D341Med (cell line): ENCODE results near the gene GNL3.
A peak's percentile ranks its signal among the peaks of the same experiment; 100 is the strongest.

ENCODE experiments used
- DNase-seq: peaks from one replicate; pipeline ENCODE4 v3.0.0; 2012; ENCODE audit warnings: low spot score

The GNL3 gene

GRCh38 chr3:52689151-52689550 lies 3.3 kb downstream of the GNL3 start:
- no peak for DNase-seq

- DNase-seq = no peak
Measured at GRCh38 chr3:52690560-52690959, 4.7 kb downstream of the GNL3 start.

GRCh38 chr3:52693071-52693470 lies 7.2 kb downstream of the GNL3 start:
- no peak for DNase-seq

- no peak for DNase-seq
Measured at GRCh38 chr3:52694528-52695189, 8.8 kb downstream of the GNL3 start.

GRCh38 chr3:52695798-52696671 lies 10.2 kb downstream of the GNL3 start:
- no peak for DNase-seq

GRCh38 chr3:52696830-52697631 lies 11.2 kb downstream of the GNL3 start:
- no peak for DNase-seq

GRCh38 chr3:52697632-52697965 lies 11.8 kb downstream of the GNL3 start:
- no peak for DNase-seq

DNA sequence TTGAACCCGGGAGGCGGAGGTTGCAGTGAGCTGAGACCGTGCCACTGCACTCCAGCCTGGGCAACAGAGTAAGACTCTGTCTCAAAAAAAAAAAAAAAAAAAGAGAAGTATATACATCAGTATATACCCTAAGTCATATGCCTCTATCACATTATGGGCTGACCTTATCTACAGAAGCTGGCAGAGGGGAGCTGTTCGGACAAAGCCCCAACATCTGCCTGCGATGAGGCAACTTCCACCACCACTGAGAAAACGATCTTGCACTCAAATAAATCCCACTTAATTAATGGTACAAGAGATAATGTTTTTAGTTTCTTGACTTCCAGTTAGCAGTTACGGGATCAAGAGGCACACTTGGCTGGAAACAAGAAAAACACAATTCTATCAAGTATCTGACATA lies 17.5 kb downstream of the GNL3 start:
- no peak for DNase-seq

DNA sequence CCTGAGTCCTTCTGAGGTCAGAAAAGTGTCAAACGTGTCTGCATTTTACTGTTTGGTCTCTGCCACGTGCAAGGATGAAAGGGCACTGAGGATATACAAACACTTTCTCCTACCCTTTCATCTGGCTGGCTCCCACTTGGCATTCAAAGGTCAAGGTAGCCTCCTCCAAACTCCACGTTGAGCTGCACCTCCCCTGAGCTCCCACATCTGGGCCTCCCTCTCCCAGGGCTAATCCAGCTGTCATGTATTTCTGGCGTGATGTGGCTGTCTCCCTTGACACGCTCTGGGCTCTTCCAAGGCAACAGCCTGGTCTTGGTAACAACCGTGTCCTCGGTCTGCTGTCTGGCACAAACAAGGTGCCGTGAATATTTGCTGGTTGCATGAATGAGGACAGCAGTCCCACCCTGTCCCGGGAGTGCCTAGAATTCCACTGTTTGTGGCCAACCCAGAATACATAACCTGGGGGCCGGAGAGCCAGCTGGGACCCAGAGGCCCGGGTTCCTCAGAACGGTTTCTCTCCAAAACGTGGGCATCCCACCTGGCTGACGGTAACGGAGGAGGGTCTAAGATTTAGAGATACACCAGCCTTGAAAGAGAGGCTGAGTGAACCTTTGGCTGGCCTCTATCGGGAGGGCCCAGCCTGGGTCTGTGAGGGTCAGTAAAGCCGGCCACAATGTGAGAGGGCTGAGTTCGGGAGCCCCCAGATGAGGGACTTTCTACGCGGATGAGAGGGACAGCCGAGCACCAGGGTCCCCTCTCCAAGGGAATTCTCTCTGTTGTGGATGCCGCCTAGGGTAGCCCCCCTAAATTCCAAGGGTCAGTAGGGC lies 19.0 kb downstream of the GNL3 start:
- DNase-seq = peak; percentile 54

DNA sequence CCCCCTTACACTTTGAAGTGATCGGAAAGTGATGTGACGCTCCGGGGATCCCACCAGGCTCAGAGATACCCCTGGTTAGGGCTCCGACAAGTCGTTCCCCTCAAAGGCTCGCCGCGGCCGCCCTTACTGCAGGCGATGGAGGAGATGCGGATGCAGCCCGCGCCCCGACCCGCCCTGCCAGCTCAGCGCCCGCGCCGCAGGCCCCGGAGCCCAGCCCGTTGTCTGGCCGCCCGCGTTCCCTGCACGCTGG lies 19.5 kb downstream of the GNL3 start:
- no peak for DNase-seq

- peak; percentile 95 for DNase-seq
Measured at GRCh38 chr3:52705688-52706686, 20.2 kb downstream of the GNL3 start, which contains the start of the genes GLT8D1 and SPCS1. GLT8D1 (minus strand) TSS chr3:52705791; CDS start chr3:52700460, 5,331 bp downstream. SPCS1 (plus strand) TSS chr3:52706106; CDS start chr3:52706247, 141 bp downstream.

GRCh38 chr3:52707585-52707984 lies 21.8 kb downstream of the GNL3 start:
- no peak for DNase-seq

- no peak for DNase-seq
Measured at GRCh38 chr3:52710512-52710911, 24.7 kb downstream of the GNL3 start.

- DNase-seq = no peak
Measured at GRCh38 chr3:52712291-52713212, 26.7 kb downstream of the GNL3 start.

DNA sequence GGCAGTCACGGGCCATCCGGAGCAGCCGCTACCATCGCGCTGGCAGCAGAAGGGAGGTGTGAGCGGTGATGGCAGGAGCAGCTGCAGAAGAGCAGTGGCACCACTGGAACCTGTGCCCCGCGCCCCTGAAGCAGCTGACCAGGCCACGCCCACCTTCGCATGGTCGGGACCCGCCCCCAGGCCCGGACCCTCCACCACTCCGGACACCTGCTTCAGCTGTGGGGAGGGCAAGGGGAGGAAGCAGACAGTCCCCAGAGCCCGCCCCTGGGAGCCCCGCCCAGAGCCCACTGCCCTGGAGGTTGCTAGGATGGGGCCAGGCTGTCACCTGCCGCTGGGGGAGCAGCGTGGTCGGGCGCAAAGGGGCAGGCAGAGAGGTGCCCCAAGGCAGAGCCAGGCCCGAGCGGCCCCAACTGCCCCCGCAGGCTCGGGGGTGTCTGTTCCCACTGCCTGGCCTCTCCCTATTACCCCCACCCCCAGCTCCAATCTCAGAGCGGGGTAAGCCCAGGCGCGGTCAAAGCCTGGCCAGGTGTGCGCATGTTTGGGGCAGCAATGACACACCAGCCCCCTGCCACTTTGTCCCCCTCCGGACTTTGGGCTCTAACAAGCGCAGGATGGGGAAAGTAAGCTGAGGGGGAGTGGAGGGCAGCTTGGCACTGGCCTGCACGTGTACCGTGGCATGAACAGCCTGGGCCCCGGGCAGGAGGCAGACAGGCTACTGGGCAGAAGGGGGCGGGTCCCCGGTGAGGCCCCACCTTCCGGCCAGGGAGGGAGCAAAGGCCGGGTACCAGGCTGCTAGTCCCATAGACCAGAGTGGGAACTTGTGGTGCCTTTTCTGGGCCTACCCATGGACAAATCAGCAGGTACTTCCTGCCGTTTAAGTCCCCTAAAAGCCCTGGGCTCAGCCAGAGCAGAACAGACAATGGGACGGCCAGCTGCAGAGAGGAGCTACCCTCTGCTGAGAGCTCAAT lies 28.8 kb downstream of the GNL3 start:
- no peak for DNase-seq

GRCh38 chr3:52715714-52716305 lies 30.0 kb downstream of the GNL3 start:
- DNase-seq = no peak

DNA sequence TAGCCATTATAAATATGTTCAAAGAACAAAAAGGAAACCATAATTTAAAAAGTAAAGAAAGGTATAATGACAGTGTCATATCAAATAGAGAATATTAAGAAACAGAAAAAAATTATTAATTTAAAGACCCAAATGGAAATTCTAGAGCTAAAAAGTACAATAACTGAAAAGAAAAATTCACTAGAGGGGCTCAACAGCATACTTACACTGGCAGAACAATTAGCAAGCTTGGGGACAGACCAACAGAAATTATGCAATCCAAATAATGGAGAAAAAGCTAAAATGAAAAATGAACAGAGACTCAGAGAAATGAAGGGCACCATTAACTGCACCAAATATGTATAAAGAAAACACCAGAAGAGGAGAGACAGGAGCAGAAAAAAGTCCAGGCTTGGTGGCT lies 33.8 kb downstream of the GNL3 start:
- DNase-seq = no peak
